Endometrial microvascular endothelial cells (primary cell): ENCODE results near the gene PTDSS2. TPM values are rescaled to one million over a fixed set of nuclear protein-coding genes. Genes with fewer than 3 reads are reported as not detected.

ENCODE experiments used
- in situ Hi-C: cut with HindIII; loops from 2 replicates; pipeline ENCODE4 v1.10.0; 2017; ENCODE audit warnings: low sequenced_read_pairs, low pct_unique_long_range_greater_than_20kb; ENCODE audit errors: inconsistent ontology term
- total RNA-seq: library from RNA; depleted of rRNA; stranded (reverse); fragments of >200 nt; gene quantifications from one replicate; pipeline ENCODE4 v1.2.3, GENCODE V29; 2015; ENCODE audit errors: inconsistent ontology term

The PTDSS2 gene
- total RNA-seq, 1 donor from 2014 or later, result 43.1 TPM

- in situ Hi-C loops, result no loop called here
Observed at GRCh38 chr11:477052-477715, 27.1 kb downstream of the PTDSS2 start.

- in situ Hi-C loops, result no loop called here
Observed at GRCh38 chr11:479311-479710, 29.2 kb downstream of the PTDSS2 start.

- in situ Hi-C loops, result no loop called here
Observed at GRCh38 chr11:484616-485015, 34.5 kb downstream of the PTDSS2 start.

GRCh38 chr11:486189-486588 is 36.1 kb downstream of the PTDSS2 start:
- in situ Hi-C loops, result no loop called here

GRCh38 chr11:487571-488021 is 37.5 kb downstream of the PTDSS2 start:
- in situ Hi-C loops, result no loop called here

- in situ Hi-C loops, result no loop called here
Observed at GRCh38 chr11:488062-488461, 38.0 kb downstream of the PTDSS2 start.

GRCh38 chr11:488579-488978 is 38.5 kb downstream of the PTDSS2 start:
- in situ Hi-C loops, result no loop called here

GRCh38 chr11:488992-489391 is 38.9 kb downstream of the PTDSS2 start:
- in situ Hi-C loops, result no loop called here

- in situ Hi-C loops, result no loop called here
Observed at GRCh38 chr11:489610-490185, 39.6 kb downstream of the PTDSS2 start.

GRCh38 chr11:490186-490929 is 40.3 kb downstream of the PTDSS2 start:
- in situ Hi-C loops, result no loop called here

- in situ Hi-C loops, result no loop called here
Observed at GRCh38 chr11:490930-491260, 40.8 kb downstream of the PTDSS2 start.

GRCh38 chr11:491358-491757 is 41.3 kb downstream of the PTDSS2 start:
- in situ Hi-C loops, result no loop called here

GRCh38 chr11:492427-493226 is 42.5 kb downstream of the PTDSS2 start:
- in situ Hi-C loops, result no loop called here

- in situ Hi-C loops, result no loop called here
Observed at GRCh38 chr11:494761-495536, 44.9 kb downstream of the PTDSS2 start.

- in situ Hi-C loops, result no loop called here
Observed at GRCh38 chr11:495537-495931, 45.5 kb downstream of the PTDSS2 start.

- in situ Hi-C loops, result no loop called here
Observed at GRCh38 chr11:496834-497564, 46.9 kb downstream of the PTDSS2 start.

GRCh38 chr11:497565-498296 is 47.7 kb downstream of the PTDSS2 start:
- in situ Hi-C loops, result no loop called here
